ENCODE measurements around the gene HLA-DQB2. TPM values are rescaled to one million over a fixed set of nuclear protein-coding genes. Genes with fewer than 3 reads are reported as not detected.

HLA-DQB2 gene
- total and polyA plus RNA-seq, 10 of the 15 experiments (the other 5 are each of a cell fraction or from before 2014, with no cell fraction given), result 0.28 to 27.1 (median 8.0) TPM

DNA sequence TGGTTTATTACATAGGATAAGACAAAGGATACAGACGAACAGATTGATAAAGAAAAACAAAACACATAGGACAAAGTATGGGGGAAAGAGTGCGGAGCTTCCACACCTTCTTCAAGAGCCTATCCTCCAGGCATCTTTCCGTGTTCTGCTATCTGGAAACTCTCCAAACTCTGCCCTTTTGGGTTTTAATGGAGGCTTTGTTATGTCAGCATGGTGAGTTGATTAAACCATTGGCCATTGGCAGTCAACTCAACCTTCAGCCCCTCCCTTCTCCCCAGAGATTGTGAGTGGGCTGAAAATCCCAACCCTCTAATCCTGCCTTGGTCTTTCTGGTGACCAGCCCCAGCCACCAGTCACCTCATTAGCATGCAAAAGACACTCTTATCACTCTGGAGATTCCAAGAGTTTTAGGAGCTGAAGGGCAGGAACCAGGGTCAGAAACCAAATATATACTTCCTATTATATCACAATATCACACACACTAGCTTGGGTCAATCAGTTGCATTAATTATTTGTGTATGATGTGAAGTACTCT lies 29.6 kb upstream of the HLA-DQB2 start:
- Histone ChIP-seq H3K4me3 (no peak overlapping the region), H3K27ac (ENCODE audit: control insufficient read depth, insufficient read depth) (no peak overlapping the region), H2AFZ (ENCODE audit: control insufficient read depth, low read depth, low read length) (no peak overlapping the region), H3K4me2 (ENCODE audit: control insufficient read depth, insufficient read depth) (no peak overlapping the region), H3K36me3 (ENCODE audit: control insufficient read depth in 2 of 2, insufficient read depth in 2 of 2, low read length in 1 of 2) (no peaks in the 10 kb centered on the region), H4K20me1 (ENCODE audit: control insufficient read depth, insufficient read depth) (no peaks in the 10 kb centered on the region), H3K9ac (ENCODE audit: control insufficient read depth, insufficient read depth, low read length) (no peak overlapping the region), H3K79me2 (ENCODE audit: control insufficient read depth, insufficient read depth, low read length) (no peaks in the 10 kb centered on the region), H3K9me3 (replicated peaks; ENCODE audit: control insufficient read depth, insufficient read depth, low read length) (no peaks in the 10 kb centered on the region), H3K4me1 (ENCODE audit: control insufficient read depth, insufficient read depth, low read length) (peaks cover 16% of the 10 kb centered on the region), H3K27me3 (replicated peaks in 1 of 2; ENCODE audit: control insufficient read depth in 2 of 2, insufficient read depth in 2 of 2, low read length in 1 of 2) (peaks cover 2 to 11% of the 10 kb centered on the region in 2 experiments)
- no peak for FAIRE-seq
- CTCF ChIA-PET, result interaction anchor here (0.7 to 3.3 kb wide), 13 partner anchors 8 to 378 kb away, joined by 3 to 36 read pairs (median 6); no protein-coding TSS in a partner anchor
- WGBS (ENCODE audit: insufficient coverage, insufficient replicate concordance, low lambda C conversion rate, missing lambda C conversion rate), result 33% methylated on average over 3 of the region's 3 CpGs
- no peak for ATAC-seq
- RAD21 ChIA-PET (ENCODE audit: unreplicated experiment), result interaction anchor here (0.9 to 3.3 kb wide), 6 partner anchors 8 to 379 kb away, joined by 3 to 13 read pairs (median 9); partner anchors contain the start of gene TAP2
- SMC1A ChIA-PET (ENCODE audit: uncharacterized antibody, unreplicated experiment), result interaction anchor here (0.7 to 7.4 kb wide), 19 partner anchors 7 to 548 kb away, joined by 3 to 51 read pairs (median 4); partner anchors contain the start of gene TAP2
- in situ Hi-C loops (cut with MboI), result loop anchor here (5.0 kb wide), 1 partner anchor 381 kb away; no protein-coding TSS in a partner anchor
- no peak for DNase-seq (ENCODE audit: low read depth, low spot score)
- no TSS peak for BruUV-seq (replicated peaks)
- intact Hi-C loops (cut with micrococcal nuclease; ENCODE audit: unreplicated experiment), result no loop called here
- POLR2A ChIA-PET, result interaction anchor here (0.5 to 1.2 kb wide), 2 partner anchors 13 to 171 kb away, joined by 3 read pairs; no protein-coding TSS in a partner anchor
- no peak for TF ChIP-seq EGR1 (IDR thresholded peaks at IDR 0.05; ENCODE audit: borderline replicate concordance in 1 of 2, low read depth in 2 of 2, low read length in 2 of 2)
- TF ChIP-seq, protein P1, sequence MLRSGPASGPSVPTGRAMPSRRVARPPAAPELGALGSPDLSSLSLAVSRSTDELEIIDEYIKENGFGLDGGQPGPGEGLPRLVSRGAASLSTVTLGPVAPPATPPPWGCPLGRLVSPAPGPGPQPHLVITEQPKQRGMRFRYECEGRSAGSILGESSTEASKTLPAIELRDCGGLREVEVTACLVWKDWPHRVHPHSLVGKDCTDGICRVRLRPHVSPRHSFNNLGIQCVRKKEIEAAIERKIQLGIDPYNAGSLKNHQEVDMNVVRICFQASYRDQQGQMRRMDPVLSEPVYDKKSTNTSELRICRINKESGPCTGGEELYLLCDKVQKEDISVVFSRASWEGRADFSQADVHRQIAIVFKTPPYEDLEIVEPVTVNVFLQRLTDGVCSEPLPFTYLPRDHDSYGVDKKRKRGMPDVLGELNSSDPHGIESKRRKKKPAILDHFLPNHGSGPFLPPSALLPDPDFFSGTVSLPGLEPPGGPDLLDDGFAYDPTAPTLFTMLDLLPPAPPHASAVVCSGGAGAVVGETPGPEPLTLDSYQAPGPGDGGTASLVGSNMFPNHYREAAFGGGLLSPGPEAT (IDR thresholded peaks at IDR 0.05; ENCODE audit: low read depth), result no peak
- TF ChIP-seq, protein P2, sequence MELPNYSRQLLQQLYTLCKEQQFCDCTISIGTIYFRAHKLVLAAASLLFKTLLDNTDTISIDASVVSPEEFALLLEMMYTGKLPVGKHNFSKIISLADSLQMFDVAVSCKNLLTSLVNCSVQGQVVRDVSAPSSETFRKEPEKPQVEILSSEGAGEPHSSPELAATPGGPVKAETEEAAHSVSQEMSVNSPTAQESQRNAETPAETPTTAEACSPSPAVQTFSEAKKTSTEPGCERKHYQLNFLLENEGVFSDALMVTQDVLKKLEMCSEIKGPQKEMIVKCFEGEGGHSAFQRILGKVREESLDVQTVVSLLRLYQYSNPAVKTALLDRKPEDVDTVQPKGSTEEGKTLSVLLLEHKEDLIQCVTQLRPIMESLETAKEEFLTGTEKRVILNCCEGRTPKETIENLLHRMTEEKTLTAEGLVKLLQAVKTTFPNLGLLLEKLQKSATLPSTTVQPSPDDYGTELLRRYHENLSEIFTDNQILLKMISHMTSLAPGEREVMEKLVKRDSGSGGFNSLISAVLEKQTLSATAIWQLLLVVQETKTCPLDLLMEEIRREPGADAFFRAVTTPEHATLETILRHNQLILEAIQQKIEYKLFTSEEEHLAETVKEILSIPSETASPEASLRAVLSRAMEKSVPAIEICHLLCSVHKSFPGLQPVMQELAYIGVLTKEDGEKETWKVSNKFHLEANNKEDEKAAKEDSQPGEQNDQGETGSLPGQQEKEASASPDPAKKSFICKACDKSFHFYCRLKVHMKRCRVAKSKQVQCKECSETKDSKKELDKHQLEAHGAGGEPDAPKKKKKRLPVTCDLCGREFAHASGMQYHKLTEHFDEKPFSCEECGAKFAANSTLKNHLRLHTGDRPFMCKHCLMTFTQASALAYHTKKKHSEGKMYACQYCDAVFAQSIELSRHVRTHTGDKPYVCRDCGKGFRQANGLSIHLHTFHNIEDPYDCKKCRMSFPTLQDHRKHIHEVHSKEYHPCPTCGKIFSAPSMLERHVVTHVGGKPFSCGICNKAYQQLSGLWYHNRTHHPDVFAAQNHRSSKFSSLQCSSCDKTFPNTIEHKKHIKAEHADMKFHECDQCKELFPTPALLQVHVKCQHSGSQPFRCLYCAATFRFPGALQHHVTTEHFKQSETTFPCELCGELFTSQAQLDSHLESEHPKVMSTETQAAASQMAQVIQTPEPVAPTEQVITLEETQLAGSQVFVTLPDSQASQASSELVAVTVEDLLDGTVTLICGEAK (IDR thresholded peaks at IDR 0.05; ENCODE audit: borderline replicate concordance), result no peak
- no peak for TF ChIP-seq MYB (IDR thresholded peaks at IDR 0.05; ENCODE audit: borderline replicate concordance, low read depth, low read length)
- no peak for TF ChIP-seq CREB1 (IDR thresholded peaks at IDR 0.05; ENCODE audit: low read depth)
- no peak for TF ChIP-seq RBBP5 (conservative IDR thresholded peaks at IDR 0.05)
- TF ChIP-seq, protein P3, sequence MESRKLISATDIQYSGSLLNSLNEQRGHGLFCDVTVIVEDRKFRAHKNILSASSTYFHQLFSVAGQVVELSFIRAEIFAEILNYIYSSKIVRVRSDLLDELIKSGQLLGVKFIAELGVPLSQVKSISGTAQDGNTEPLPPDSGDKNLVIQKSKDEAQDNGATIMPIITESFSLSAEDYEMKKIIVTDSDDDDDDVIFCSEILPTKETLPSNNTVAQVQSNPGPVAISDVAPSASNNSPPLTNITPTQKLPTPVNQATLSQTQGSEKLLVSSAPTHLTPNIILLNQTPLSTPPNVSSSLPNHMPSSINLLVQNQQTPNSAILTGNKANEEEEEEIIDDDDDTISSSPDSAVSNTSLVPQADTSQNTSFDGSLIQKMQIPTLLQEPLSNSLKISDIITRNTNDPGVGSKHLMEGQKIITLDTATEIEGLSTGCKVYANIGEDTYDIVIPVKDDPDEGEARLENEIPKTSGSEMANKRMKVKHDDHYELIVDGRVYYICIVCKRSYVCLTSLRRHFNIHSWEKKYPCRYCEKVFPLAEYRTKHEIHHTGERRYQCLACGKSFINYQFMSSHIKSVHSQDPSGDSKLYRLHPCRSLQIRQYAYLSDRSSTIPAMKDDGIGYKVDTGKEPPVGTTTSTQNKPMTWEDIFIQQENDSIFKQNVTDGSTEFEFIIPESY (IDR thresholded peaks at IDR 0.05), result no peak
- TF ChIP-seq, protein P4, sequence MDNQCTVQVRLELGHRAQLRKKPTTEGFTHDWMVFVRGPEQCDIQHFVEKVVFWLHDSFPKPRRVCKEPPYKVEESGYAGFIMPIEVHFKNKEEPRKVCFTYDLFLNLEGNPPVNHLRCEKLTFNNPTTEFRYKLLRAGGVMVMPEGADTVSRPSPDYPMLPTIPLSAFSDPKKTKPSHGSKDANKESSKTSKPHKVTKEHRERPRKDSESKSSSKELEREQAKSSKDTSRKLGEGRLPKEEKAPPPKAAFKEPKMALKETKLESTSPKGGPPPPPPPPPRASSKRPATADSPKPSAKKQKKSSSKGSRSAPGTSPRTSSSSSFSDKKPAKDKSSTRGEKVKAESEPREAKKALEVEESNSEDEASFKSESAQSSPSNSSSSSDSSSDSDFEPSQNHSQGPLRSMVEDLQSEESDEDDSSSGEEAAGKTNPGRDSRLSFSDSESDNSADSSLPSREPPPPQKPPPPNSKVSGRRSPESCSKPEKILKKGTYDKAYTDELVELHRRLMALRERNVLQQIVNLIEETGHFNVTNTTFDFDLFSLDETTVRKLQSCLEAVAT (IDR thresholded peaks at IDR 0.05), result no peak
- TF ChIP-seq NR2C2 (IDR thresholded peaks at IDR 0.05; ENCODE audit: borderline replicate concordance, control insufficient read depth, insufficient read length, low read depth), result no peak
- no peak for TF ChIP-seq HCFC1 (IDR thresholded peaks at IDR 0.05; ENCODE audit: low read length)
- no peak for TF ChIP-seq PML (IDR thresholded peaks at IDR 0.05; ENCODE audit: low read length)
- no peak for TF ChIP-seq HDAC6 (IDR thresholded peaks at IDR 0.05; ENCODE audit: unreplicated experiment)

Data from GM12878 (cell line).